HK-2 (cell line): ENCODE results near the gene LONP1.
"Not testable (repeated sequence)": the region's sequence is repeated elsewhere in the genome, so short reads cannot be mapped to it uniquely, and the experiment has no call there.

Experiments used
- DNase-seq: peaks from one replicate; pipeline ENCODE4 v3.0.0-alpha.2; 2018; ENCODE audit not compliant: unreplicated experiment

The LONP1 gene

GRCh38 chr19:5719961-5720790 lies at the start of gene LONP1, which contains the start of gene CATSPERD:
LONP1 (minus strand) TSS chr19:5720146; CDS start chr19:5720132, 14 bp downstream.
CATSPERD (plus strand) TSS chr19:5720637; CDS start chr19:5720738, 101 bp downstream.
- peak; percentile 98 for DNase-seq

- DNase-seq: no peak
Measured at GRCh38 chr19:5767949-5768348, 48.0 kb upstream of the LONP1 start.

GRCh38 chr19:5765220-5765619 lies 45.3 kb upstream of the LONP1 start:
- DNase-seq: no peak

GRCh38 chr19:5762608-5763217 lies 42.8 kb upstream of the LONP1 start:
- no peak for DNase-seq

- no peak for DNase-seq
Measured at GRCh38 chr19:5753743-5754142, 33.8 kb upstream of the LONP1 start.

GRCh38 chr19:5751709-5752108 lies 31.8 kb upstream of the LONP1 start:
- DNase-seq: no peak

GRCh38 chr19:5749505-5749904 lies 29.6 kb upstream of the LONP1 start:
- DNase-seq: no peak

GRCh38 chr19:5748920-5749319 lies 29.0 kb upstream of the LONP1 start:
- DNase-seq: not testable (repeated sequence)

GRCh38 chr19:5744999-5745398 lies 25.1 kb upstream of the LONP1 start:
- not testable (repeated sequence) for DNase-seq

- DNase-seq: no peak
Measured at GRCh38 chr19:5743630-5744029, 23.7 kb upstream of the LONP1 start.

- DNase-seq: no peak
Measured at GRCh38 chr19:5742051-5742450, 22.1 kb upstream of the LONP1 start.

- DNase-seq: no peak
Measured at GRCh38 chr19:5738423-5738822, 18.5 kb upstream of the LONP1 start.

- DNase-seq: not testable (repeated sequence)
Measured at GRCh38 chr19:5733172-5733571, 13.2 kb upstream of the LONP1 start.

- DNase-seq: no peak
Measured at GRCh38 chr19:5727453-5728050, 7.6 kb upstream of the LONP1 start.

GRCh38 chr19:5719274-5719960 lies 529 bp downstream of the LONP1 start:
- no peak for DNase-seq

GRCh38 chr19:5718579-5719273 lies 1.2 kb downstream of the LONP1 start:
- peak; percentile 62 for DNase-seq

GRCh38 chr19:5718037-5718578 lies 1.8 kb downstream of the LONP1 start:
- DNase-seq: peak; percentile 56

GRCh38 chr19:5717215-5717935 lies 2.6 kb downstream of the LONP1 start:
- no peak for DNase-seq

- no peak for DNase-seq
Measured at GRCh38 chr19:5714816-5715215, 5.1 kb downstream of the LONP1 start.

GRCh38 chr19:5713228-5713627 lies 6.7 kb downstream of the LONP1 start:
- DNase-seq: no peak
